Measurements from ENCODE around the gene TMSB10. TPM values are rescaled to one million over a fixed set of nuclear protein-coding genes. Genes with fewer than 3 reads are reported as not detected.

Gene TMSB10
- total and polyA plus RNA-seq, 2 of the 13 experiments (the other 11 are each of a cell fraction or from before 2014, with no cell fraction given) = 665 to 708 TPM

- TF ChIP-seq ARID3A (IDR thresholded peaks at IDR 0.05; ENCODE audit: low read depth, low read length) (peak; percentile 98), ZNF790 (CRISPR knock-in tag; IDR thresholded peaks at IDR 0.05; ENCODE audit: borderline replicate concordance) (no peak), ZFP91 (CRISPR knock-in tag; IDR thresholded peaks at IDR 0.05; ENCODE audit: borderline replicate concordance) (peak; percentile 98), ARNT (IDR thresholded peaks at IDR 0.05) (no peak), SRSF9 (IDR thresholded peaks at IDR 0.05; ENCODE audit: borderline replicate concordance, insufficient read depth, low read depth, low read length, poor library complexity, severe bottlenecking) (no peak), ZNF383 (CRISPR knock-in tag; IDR thresholded peaks at IDR 0.05; ENCODE audit: borderline replicate concordance) (peak; percentile 90; the same call in 1 of the 2 replicates), MTA3 (CRISPR knock-in tag; IDR thresholded peaks at IDR 0.05) (no peak), MIER3 (CRISPR knock-in tag; IDR thresholded peaks at IDR 0.05; ENCODE audit: borderline replicate concordance) (peak; percentile 95), SP2 (CRISPR knock-in tag; IDR thresholded peaks at IDR 0.05) (no peak), ZNF432 (CRISPR knock-in tag; IDR thresholded peaks at IDR 0.05; ENCODE audit: borderline replicate concordance) (no peak), ARID4A (CRISPR knock-in tag; IDR thresholded peaks at IDR 0.05; ENCODE audit: borderline replicate concordance) (peak; percentile 81; the same call in 1 of the 2 replicates), HNRNPH1 (optimal IDR thresholded peaks at IDR 0.05; ENCODE audit: low read depth, low read length) (no peak), KLF13 (CRISPR knock-in tag; IDR thresholded peaks at IDR 0.05) (no peak; the same call in 1 of the 2 replicates), TAF1 (CRISPR knock-in tag; IDR thresholded peaks at IDR 0.05) (peak; percentile 50; the same call in 1 of the 2 replicates), IRX3 (CRISPR knock-in tag; IDR thresholded peaks at IDR 0.05; ENCODE audit: borderline replicate concordance, low read depth) (peak; percentile 58; the same call in 1 of the 2 replicates), CHCHD3 (CRISPR knock-in tag; IDR thresholded peaks at IDR 0.05) (no peak), ZNF382 (CRISPR knock-in tag; IDR thresholded peaks at IDR 0.05; ENCODE audit: borderline replicate concordance) (no peak), NR2C2 (CRISPR knock-in tag; IDR thresholded peaks at IDR 0.05; ENCODE audit: borderline replicate concordance) (peak; percentile 57; the same call in 1 of the 2 replicates)
These were observed 20.4 kb downstream of the TMSB10 start (continued) for GRCh38 chr2:84925724-84926376.

All from HepG2 (cell line).